HG02571 (cell line): Measurements from ENCODE around the gene TBC1D9B.

Experiments used
- ATAC-seq: cut with Tn5 transposase; IDR thresholded peaks from one replicate; pipeline ENCODE4 v1.9.1; 2021; ENCODE audit warnings: mild to moderate bottlenecking, moderate library complexity; ENCODE audit not compliant: unreplicated experiment

Gene TBC1D9B

GRCh38 chr5:179908528-179908927 is 831 bp upstream of the TBC1D9B start:
- no peak for ATAC-seq

GRCh38 chr5:179906795-179907555 is 722 bp downstream of the TBC1D9B start:
- peak; percentile 25 for ATAC-seq

DNA sequence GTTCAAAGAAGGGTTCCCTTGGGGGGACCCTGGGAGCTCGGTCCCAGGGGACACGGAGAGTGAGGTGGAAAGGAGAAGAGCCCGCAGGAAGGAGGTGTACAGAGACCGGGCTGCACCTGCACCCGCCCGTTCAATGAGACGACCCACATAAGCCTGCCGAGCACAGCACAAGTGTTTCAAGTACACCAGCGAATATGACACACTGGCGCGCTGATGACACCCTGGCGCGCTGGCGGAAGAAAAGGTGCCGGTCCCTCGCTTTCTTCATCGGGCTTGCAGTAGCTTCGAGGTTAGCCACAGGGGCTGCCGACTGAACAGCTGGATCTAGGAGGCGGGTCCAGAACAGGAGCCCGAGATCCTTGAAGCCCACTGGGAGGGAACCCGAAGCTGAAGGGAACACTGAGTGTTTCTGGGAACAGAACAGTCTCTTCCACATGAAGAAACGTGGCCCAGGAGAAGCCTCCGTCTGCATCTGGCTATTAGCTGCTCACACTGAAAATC is 1.4 kb downstream of the TBC1D9B start:
- no peak for ATAC-seq

- ATAC-seq: no peak
Observed at GRCh38 chr5:179905161-179905560, 2.5 kb downstream of the TBC1D9B start.

DNA sequence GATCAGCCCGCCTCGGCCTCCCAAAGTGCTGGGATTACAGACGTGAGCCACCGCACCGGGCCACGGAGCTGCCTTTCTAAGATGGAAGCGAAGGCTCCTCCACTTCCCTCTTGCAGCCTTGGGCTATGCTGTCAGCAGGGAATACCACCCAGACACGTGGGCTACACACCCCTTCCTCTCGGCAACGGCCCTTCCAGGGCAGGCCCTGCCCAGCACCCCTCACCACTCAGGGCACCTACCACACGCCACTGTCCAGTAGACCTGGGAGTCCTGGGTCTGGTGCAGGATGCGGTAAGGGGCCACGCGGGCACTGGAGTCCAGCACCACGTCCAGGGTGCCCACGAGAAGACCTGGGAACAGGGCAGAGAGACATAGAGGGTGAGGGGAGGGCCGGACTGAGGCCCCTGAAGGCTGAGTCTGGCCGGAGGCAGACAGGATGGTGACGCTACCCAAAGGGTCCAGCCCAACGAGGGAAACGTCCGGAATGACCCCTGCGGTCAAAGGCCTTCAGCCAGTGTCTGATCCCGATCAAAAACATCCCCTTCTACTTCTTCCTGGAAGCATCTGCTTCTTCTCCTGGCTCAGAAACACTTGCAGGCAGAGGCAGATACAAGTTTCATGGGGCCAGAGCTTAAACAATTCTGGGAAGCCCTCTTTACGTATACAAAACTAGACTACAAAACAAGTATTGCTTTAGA is 3.1 kb downstream of the TBC1D9B start:
- ATAC-seq: no peak

GRCh38 chr5:179902763-179903158 is 4.9 kb downstream of the TBC1D9B start:
- ATAC-seq: no peak

- no peak for ATAC-seq
Observed at GRCh38 chr5:179901915-179902762, 5.6 kb downstream of the TBC1D9B start.

- ATAC-seq: no peak
Observed at GRCh38 chr5:179901462-179901861, 6.2 kb downstream of the TBC1D9B start.

DNA sequence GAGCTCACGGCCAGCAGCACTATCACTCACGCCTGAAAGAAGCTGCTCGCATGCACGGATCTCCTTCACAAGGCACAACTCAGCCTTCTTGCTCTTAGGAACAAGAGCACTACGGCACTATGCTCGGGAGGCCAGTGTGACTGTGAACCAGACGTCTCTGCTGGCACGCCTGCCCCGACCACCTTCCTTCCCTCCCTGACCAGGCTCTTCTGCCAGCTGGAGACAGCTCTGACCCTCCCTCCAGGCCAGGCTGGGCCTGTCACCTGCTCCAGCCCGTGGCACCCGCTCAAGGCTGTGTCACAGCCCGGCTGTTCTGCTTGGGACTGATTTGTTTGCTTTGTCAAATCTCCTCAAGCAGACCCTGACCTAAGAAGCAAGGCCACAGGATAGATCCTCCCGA is 7.0 kb downstream of the TBC1D9B start:
- no peak for ATAC-seq

DNA sequence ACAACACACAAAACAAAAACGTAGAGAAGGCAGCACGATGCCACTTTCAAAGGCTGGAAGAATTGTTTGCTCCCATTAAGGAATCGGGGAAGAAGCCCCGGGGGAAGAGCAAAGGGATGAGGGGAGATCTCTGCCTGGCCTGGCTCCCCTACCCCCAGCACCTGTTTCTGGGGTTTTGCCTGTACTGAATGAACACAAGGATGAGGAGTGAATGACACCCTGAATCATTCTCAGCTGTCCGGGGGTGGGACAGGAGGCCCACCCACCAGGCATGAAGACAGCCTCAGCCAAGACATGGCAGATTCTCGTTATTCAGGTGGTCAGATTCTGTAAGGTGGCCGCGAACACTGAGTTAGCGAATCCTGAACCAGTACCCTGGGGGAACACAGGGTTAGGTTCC is 7.5 kb downstream of the TBC1D9B start:
- no peak for ATAC-seq

DNA sequence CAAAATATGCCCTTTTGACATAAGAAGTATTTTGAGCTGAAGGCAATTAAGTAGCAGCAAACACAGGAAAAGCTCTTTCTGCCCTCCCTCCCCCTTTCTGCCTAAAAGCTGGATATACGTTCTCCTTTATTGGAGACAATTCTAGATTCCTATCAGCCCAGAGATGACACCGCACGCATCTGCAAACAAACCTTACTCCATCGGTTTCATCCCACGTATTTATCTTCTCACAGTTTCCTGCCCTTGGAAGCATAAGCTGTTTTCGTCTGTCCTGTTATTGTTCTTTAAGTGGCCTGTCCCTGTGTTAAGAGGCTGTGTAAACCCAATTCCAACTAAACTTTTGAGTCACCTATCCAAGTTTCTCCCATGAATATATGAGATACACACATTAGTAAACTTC is 11.8 kb downstream of the TBC1D9B start:
- ATAC-seq: no peak

DNA sequence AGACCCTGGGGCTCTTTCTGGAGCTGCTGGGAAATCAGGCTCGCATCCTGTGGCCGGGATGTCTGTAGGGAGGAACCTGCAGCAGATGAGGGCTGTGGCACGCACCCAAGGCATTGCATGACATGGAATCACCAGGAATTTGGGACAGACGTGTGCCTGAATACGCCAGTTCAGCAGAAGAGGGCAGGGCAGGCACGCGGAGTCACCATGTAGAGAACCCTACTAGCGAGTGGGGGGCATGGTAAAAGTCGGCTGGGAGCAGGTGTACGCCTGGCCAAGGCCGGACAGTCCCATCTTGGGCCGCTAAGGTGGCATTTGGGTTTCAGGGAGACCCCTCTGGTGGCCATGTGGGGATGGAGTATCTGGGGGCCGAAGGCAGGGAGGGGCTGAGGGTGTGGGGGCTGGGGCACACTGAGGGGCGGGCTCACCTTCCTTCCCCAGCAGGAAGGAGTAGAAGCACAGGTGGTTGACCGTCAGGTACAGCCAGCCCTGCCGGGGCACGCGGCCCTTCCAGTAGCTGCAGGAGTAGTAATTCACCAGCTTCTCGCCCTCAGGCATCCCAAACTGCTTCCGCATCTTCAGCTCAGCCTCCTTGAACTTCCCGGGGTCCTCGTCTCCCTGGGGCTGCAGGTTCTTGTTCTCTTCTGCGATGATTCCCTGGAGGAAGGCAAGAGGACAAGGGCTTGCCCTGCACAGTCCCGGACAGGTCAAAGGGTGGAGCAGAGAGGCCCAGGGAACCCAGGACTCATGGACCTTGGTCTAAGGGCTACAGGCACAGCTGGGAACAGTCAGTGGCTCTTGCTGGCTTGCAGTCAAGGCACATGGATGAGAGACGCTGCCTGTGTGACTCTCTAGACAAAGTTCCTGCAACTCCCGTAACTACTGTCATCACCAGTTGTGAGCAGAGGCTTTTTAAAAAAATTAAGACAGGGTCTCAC is 13.5 kb downstream of the TBC1D9B start:
- ATAC-seq: no peak

DNA sequence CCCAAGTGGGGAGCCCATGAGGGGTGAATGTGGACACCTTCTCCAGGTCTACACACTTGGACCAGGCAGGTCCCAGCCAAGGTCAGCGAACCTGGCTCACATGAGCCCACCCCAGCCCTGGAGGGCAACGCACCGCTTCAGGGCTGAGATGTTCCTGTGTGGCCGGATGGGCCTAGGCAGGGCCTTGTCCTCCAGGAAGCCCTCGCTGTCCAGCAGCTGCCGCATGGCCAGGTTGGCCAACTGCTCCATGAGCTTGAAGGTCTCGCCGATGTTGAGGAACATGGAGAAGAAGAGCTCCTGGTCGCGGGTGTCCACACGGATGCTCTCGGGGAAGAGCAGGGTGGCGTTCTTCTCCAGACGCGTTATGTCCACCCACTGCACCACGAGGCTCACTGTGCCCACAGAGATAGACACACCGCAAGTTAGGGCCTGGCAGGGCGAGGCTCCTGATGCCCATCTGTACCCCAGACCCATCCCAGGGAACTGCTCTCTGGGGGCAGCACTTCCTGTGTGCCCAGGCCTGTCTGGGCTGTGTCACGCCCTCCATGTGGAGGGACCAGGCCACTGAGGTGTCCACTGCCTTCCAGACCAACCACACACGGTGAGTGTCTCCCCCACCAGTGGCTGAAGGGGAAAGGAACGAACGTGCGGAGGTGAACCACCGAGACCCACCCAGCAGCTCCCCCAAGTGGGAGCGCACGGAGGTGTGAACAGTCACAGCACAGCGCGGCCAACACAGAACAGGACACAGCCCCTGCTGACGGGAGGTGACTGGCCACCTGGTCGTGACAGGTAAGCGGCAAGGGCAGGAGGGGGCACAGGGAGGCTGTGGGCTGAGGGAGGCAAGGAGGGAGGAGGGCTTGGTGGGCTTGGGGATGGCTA is 14.4 kb downstream of the TBC1D9B start:
- no peak for ATAC-seq

- no peak for ATAC-seq
Observed at GRCh38 chr5:179892255-179892654, 15.4 kb downstream of the TBC1D9B start.

DNA sequence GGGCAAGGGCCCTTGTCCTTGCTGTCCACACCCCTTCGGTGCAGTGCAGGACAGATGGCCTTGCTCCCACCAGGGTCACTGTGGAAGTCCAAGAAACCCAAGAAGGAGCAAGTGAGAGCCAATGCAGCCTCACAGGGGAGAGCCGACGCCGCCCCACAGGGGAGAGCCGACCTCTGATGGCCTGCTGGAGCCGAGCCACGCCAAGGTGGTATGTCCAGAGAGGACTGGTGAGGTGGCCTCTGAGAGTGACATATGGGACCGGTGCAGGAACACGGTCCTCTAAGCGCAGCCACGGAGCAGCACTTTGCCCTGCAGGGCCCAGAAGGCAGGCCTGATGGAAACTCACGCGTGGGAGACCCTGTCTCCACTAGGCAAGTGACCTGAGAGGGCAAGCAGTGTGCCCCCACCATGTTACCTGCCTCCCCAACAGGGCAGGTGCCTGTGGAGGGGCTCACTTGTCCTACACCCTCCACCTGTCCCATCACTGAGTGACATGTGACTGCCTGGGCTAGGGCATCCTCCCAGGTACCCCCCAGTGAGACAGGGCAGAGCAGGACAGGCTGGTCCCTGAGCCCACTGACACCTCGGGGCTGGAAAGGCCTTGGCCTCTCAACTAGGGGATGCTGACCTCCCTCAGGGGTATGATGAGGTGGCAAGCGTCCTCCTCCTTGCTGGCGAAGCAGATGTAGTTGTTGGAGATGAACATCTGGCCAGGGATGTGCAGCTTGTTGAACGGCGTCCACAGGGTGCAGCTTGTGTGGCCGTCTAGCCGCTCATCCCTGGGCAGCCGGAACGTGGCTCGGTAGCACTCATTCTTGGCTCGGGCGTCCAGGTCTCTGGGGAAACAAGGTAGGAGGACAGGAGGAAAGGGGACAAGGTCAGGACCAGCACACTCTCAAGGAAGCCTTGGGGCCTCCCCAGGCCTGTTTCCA is 16.7 kb downstream of the TBC1D9B start:
- no peak for ATAC-seq

- ATAC-seq: no peak
Observed at GRCh38 chr5:179889885-179890284, 17.8 kb downstream of the TBC1D9B start.

- no peak for ATAC-seq
Observed at GRCh38 chr5:179887802-179888201, 19.9 kb downstream of the TBC1D9B start.

DNA sequence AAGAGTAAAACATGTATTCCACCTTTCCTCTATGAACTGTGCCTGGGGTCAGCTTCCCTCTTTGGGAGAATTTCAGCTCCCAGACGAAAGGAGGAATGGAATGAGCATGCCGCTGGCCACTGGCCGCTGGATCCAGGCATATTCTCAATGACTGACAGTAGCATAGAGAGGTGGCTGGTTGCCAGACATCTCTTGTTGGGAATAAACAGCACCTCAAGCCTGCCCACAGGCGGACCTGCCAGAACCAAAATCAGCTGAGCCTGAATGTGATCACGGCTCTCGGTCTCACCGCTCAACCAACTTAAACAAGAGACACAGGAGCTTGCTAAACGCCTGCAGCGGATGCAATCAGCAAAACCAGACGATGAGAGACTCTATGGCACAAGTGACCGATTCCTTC is 20.6 kb downstream of the TBC1D9B start:
- ATAC-seq: no peak
